HG03575 (cell line): ENCODE measurements around the gene ZDHHC1.

Experiments
- ATAC-seq: cut with Tn5 transposase; IDR thresholded peaks from one replicate; pipeline ENCODE4 v1.9.1; 2021; ENCODE audit not compliant: unreplicated experiment, insufficient number of reproducible peaks, low FRiP score; ENCODE audit errors: extremely low read depth

The ZDHHC1 gene

GRCh38 chr16:67433131-67433719 is 16.9 kb upstream of the ZDHHC1 start:
- no peak for ATAC-seq

- ATAC-seq, result no peak
Observed at GRCh38 chr16:67432506-67432890, 16.2 kb upstream of the ZDHHC1 start.

GRCh38 chr16:67431775-67432505 is 15.7 kb upstream of the ZDHHC1 start:
- ATAC-seq, result no peak

- no peak for ATAC-seq
Observed at GRCh38 chr16:67430977-67431774, 14.9 kb upstream of the ZDHHC1 start, which contains the start of gene HSD11B2. TSS of gene HSD11B2 (plus strand) at chr16:67431121. CDS start at chr16:67431249, 128 bp downstream.

GRCh38 chr16:67430504-67430976 is 14.3 kb upstream of the ZDHHC1 start:
- ATAC-seq, result no peak

- no peak for ATAC-seq
Observed at GRCh38 chr16:67429799-67430503, 13.7 kb upstream of the ZDHHC1 start.

- no peak for ATAC-seq
Observed at GRCh38 chr16:67429053-67429798, 12.9 kb upstream of the ZDHHC1 start.

GRCh38 chr16:67428146-67428731 is 12.0 kb upstream of the ZDHHC1 start:
- no peak for ATAC-seq

GRCh38 chr16:67426950-67427349 is 10.7 kb upstream of the ZDHHC1 start:
- no peak for ATAC-seq

- no peak for ATAC-seq
Observed at GRCh38 chr16:67426022-67426421, 9.7 kb upstream of the ZDHHC1 start.

- ATAC-seq, result no peak
Observed at GRCh38 chr16:67425580-67425979, 9.3 kb upstream of the ZDHHC1 start.

GRCh38 chr16:67425061-67425460 is 8.8 kb upstream of the ZDHHC1 start:
- no peak for ATAC-seq

GRCh38 chr16:67424261-67424615 is 8.0 kb upstream of the ZDHHC1 start:
- no peak for ATAC-seq

- no peak for ATAC-seq
Observed at GRCh38 chr16:67423611-67424260, 7.5 kb upstream of the ZDHHC1 start.

GRCh38 chr16:67423015-67423414 is 6.7 kb upstream of the ZDHHC1 start:
- ATAC-seq, result no peak

- ATAC-seq, result no peak
Observed at GRCh38 chr16:67421030-67421429, 4.8 kb upstream of the ZDHHC1 start.

GRCh38 chr16:67419931-67420330 is 3.7 kb upstream of the ZDHHC1 start:
- no peak for ATAC-seq

GRCh38 chr16:67419502-67419901 is 3.2 kb upstream of the ZDHHC1 start:
- ATAC-seq, result no peak
